ENCODE results near the gene DNAJC16. TPM values are rescaled to one million over a fixed set of nuclear protein-coding genes. Genes with fewer than 3 reads are reported as not detected.

The DNAJC16 gene
- total RNA-seq, 4 donors from 2014 or later: 7.8 to 30.3 (median 19.7) TPM

- H3K9me3 ChIP-seq: no peaks in the 10 kb centered on the region
- TF ChIP-seq CTCF (IDR thresholded peaks at IDR 0.05) (peak in 1 of 5 experiments; percentile 13), EP300 (IDR thresholded peaks at IDR 0.05; ENCODE audit: low read depth) (no peak), POLR2AphosphoS5 (IDR thresholded peaks at IDR 0.05) (peak; percentile 77 to 92 (median 87)), POLR2A (IDR thresholded peaks at IDR 0.05) (peak; percentile 66)
- peak within 1 kb of the TSS; percentile 96 to 99 (median 98) for H3K27ac ChIP-seq
- intact Hi-C loops (cut with DNase I; ENCODE audit: low total_unique reads) (no loop called here), in situ Hi-C loops (cut with MboI; ENCODE audit: low pct_ligation_motif_present in 1 of 4, low pct_unique_long_range_greater_than_20kb in 1 of 4, low sequenced_read_pairs in 3 of 4) (no loop called here)
- peak within 1 kb of the TSS; percentile 61 to 89 (median 70) for H3K4me3 ChIP-seq
- DNase-seq: no peak
- WGBS, 2 donors (ENCODE audit: low coverage in 1 of 2): 0% methylated on average over 15 of the region's 27 CpGs; no CpG with 5 or more reads in 1 of the 2 donors
- H3K27me3 ChIP-seq: no peaks in the 10 kb centered on the region
- H3K36me3 ChIP-seq: no peaks in the 10 kb centered on the region
- peaks cover 22 to 36% (median 27%) of the 10 kb centered on the region in 4 donors for H3K4me1 ChIP-seq
Measured at GRCh38 chr1:15524021-15524282, 2.7 kb upstream of the DNAJC16 start, which contains the start of gene CASP9. CASP9 (minus strand) TSS chr1:15524215; CDS start chr1:15524200, 15 bp downstream.

- peak; percentile 100 for DNase-seq
- Histone ChIP-seq H3K27me3 (no peaks in the 10 kb centered on the region), H3K27ac (peak overlapping the region; percentile 96 to 99 (median 98)), H3K36me3 (no peaks in the 10 kb centered on the region), H3K4me1 (peaks cover 22 to 36% (median 27%) of the 10 kb centered on the region in 4 donors), H3K9me3 (no peaks in the 10 kb centered on the region), H3K4me3 (peak overlapping the region; percentile 48 to 89 (median 69))
- intact Hi-C loops (cut with DNase I; ENCODE audit: low total_unique reads) (loop anchor here (5.0 kb wide), 1 partner anchor 1633 kb away; no protein-coding TSS in a partner anchor), in situ Hi-C loops (cut with MboI; ENCODE audit: low pct_ligation_motif_present in 1 of 4, low pct_unique_long_range_greater_than_20kb in 1 of 4, low sequenced_read_pairs in 3 of 4) (no loop called here)
- 1% methylated on average over 26 of the region's 88 CpGs; no CpG with 5 or more reads in 1 of the 2 donors for whole genome bisulfite sequencing, 2 donors (ENCODE audit: low coverage in 1 of 2)
- no peak for TF ChIP-seq POLR2A (IDR thresholded peaks at IDR 0.05)
- TF ChIP-seq CTCF (IDR thresholded peaks at IDR 0.05): no peak
- TF ChIP-seq POLR2AphosphoS5 (IDR thresholded peaks at IDR 0.05): peak in 1 of 3 donors; percentile 55
- TF ChIP-seq EP300 (IDR thresholded peaks at IDR 0.05; ENCODE audit: low read depth): peak; percentile 87
Measured at GRCh38 chr1:15524283-15525049, 2.2 kb upstream of the DNAJC16 start.

- in situ Hi-C loops (cut with MboI; ENCODE audit: low pct_ligation_motif_present in 1 of 4, low pct_unique_long_range_greater_than_20kb in 1 of 4, low sequenced_read_pairs in 3 of 4) (no loop called here), intact Hi-C loops (cut with DNase I; ENCODE audit: low total_unique reads) (loop anchor here (5.0 kb wide), 1 partner anchor 1632 kb away; no protein-coding TSS in a partner anchor)
- peak overlapping the region; percentile 30 to 89 (median 55) for H3K4me3 ChIP-seq
- no peaks in the 10 kb centered on the region for H3K36me3 ChIP-seq
- H3K4me1 ChIP-seq: peaks cover 22 to 36% (median 27%) of the 10 kb centered on the region in 4 donors
- H3K9me3 ChIP-seq: no peaks in the 10 kb centered on the region
- H3K27ac ChIP-seq: peak overlapping the region; percentile 96 to 99 (median 98)
- TF ChIP-seq EP300 (IDR thresholded peaks at IDR 0.05; ENCODE audit: low read depth): no peak
- TF ChIP-seq CTCF (IDR thresholded peaks at IDR 0.05): no peak
- TF ChIP-seq POLR2AphosphoS5 (IDR thresholded peaks at IDR 0.05): peak; percentile 43 to 75 (median 46)
- TF ChIP-seq POLR2A (IDR thresholded peaks at IDR 0.05): peak; percentile 57
- H3K27me3 ChIP-seq: no peaks in the 10 kb centered on the region
- DNase-seq: peak; percentile 26
- WGBS, 2 donors (ENCODE audit: low coverage in 1 of 2): 0 to 6% methylated on average over 10 to 36 of the region's 40 CpGs
Measured at GRCh38 chr1:15525050-15526020, 1.3 kb upstream of the DNAJC16 start.
